GM12874 (cell line): ENCODE results near the gene EIF1AD.

Source experiments
- CTCF ChIP-seq: IDR thresholded peaks from 2 replicates; pipeline ENCODE4 v1.5.1; 2011; ENCODE audit warnings: low read depth, mild to moderate bottlenecking, control low read depth, low read length, moderate library complexity; ENCODE audit not compliant: insufficient read depth

Gene EIF1AD

GRCh38 chr11:65978391-65979238, 23.3 kb downstream of the EIF1AD start:
- TF ChIP-seq CTCF, result no peak

- TF ChIP-seq CTCF, result no peak
These were observed 24.2 kb downstream of the EIF1AD start for GRCh38 chr11:65977621-65978390.

GRCh38 chr11:65976216-65977176, 25.5 kb downstream of the EIF1AD start:
- TF ChIP-seq CTCF, result no peak

GRCh38 chr11:65975771-65976170, 26.2 kb downstream of the EIF1AD start:
- TF ChIP-seq CTCF, result no peak

- no peak for TF ChIP-seq CTCF
These were observed 28.4 kb downstream of the EIF1AD start for GRCh38 chr11:65973439-65974110.

GRCh38 chr11:65972116-65972515, 29.8 kb downstream of the EIF1AD start:
- no peak for TF ChIP-seq CTCF
